GM19239 (cell line): Measurements from ENCODE around the gene PGAM2.

Source experiments
- DNase-seq: peaks from one replicate; pipeline ENCODE4 v3.0.0; 2011; ENCODE audit warnings: low spot score; ENCODE audit not compliant: insufficient read length
- FAIRE-seq: peaks from 2 replicates; lab custom pipeline; 2011; peaks lifted over from hg19 to GRCh38; lab: Jason Lieb, UNC

The PGAM2 gene

GRCh38 chr7:44065431-44066110 lies at the start of gene PGAM2:
Gene PGAM2 (minus strand): TSS chr7:44065567. CDS start chr7:44065529, 38 bp downstream.
- no peak for FAIRE-seq
- DNase-seq = no peak

- no peak for DNase-seq
- FAIRE-seq = no peak
These were observed 49.4 kb upstream of the PGAM2 start for GRCh38 chr7:44114586-44115310.

- DNase-seq = no peak
- no peak for FAIRE-seq
These were observed 48.5 kb upstream of the PGAM2 start for GRCh38 chr7:44113764-44114354.

- FAIRE-seq (no peak), DNase-seq (no peak)
These were observed 47.8 kb upstream of the PGAM2 start for GRCh38 chr7:44112997-44113763.

GRCh38 chr7:44112231-44112996 lies 47.0 kb upstream of the PGAM2 start:
- FAIRE-seq = no peak

GRCh38 chr7:44111761-44112160 lies 46.4 kb upstream of the PGAM2 start:
- no peak for DNase-seq

More at GRCh38 chr7:44112231-44112996, 47.0 kb upstream of the PGAM2 start:
- no peak for DNase-seq

GRCh38 chr7:44110719-44111635 lies 45.6 kb upstream of the PGAM2 start:
- FAIRE-seq (no peak), DNase-seq (no peak)

More at GRCh38 chr7:44111761-44112160, 46.4 kb upstream of the PGAM2 start:
- no peak for FAIRE-seq

- FAIRE-seq (no peak), DNase-seq (no peak)
These were observed 44.6 kb upstream of the PGAM2 start for GRCh38 chr7:44109991-44110390.

GRCh38 chr7:44108768-44109750 lies 43.7 kb upstream of the PGAM2 start:
- no peak for FAIRE-seq
- DNase-seq = no peak

- FAIRE-seq = no peak
These were observed 42.8 kb upstream of the PGAM2 start for GRCh38 chr7:44107961-44108767.

GRCh38 chr7:44107116-44107960 lies 42.0 kb upstream of the PGAM2 start:
- DNase-seq (no peak), FAIRE-seq (no peak)

More at GRCh38 chr7:44107961-44108767, 42.8 kb upstream of the PGAM2 start:
- DNase-seq = no peak

GRCh38 chr7:44106311-44107065 lies 41.1 kb upstream of the PGAM2 start:
- DNase-seq (no peak), FAIRE-seq (no peak)

GRCh38 chr7:44105832-44106231 lies 40.5 kb upstream of the PGAM2 start:
- DNase-seq (no peak), FAIRE-seq (no peak)

GRCh38 chr7:44104860-44105771 lies 39.7 kb upstream of the PGAM2 start:
- FAIRE-seq = peak; percentile 61
- DNase-seq = no peak
